ENCODE data around the gene KIAA1328. TPM values are rescaled to one million over a fixed set of nuclear protein-coding genes. Genes with fewer than 3 reads are reported as not detected.
"Not testable (repeated sequence)": the region's sequence is repeated elsewhere in the genome, so short reads cannot be mapped to it uniquely, and the experiment has no call there.

The KIAA1328 gene
- total RNA-seq, 1 experiment from 2014 or later = 4.9 TPM

DNA sequence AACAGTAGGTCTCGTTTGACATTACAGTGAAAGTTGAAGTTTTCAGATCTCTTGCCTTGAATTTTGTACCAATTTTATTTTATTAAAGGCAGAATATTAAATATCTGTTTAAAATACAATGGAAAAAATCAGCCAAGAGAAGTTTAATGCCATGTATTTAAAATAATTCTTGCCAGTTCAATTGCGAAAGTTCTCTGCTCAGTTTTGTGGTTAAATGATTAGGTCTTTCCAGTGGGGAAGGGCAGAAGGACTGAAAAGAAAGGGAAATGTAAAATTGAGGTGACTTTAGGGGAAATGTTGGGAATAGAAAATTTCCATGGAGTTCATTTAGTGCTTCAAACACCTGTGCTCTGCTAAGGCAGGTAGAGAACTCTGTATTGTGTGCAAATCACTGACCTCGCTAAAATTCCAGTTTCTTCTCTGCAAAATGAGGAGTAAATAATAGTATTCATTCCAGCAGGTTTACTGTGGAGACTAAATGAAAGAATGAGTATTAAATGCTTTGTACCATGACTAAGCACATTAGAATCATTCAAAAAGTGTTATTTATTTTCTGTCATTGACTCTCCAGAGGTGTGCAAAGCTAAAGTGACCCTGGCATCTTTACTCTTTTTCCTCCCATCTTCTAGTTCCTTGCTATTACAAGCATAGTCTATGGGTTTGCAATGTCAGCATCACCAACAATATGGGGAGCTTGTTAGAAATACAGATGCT lies 74.4 kb downstream of the KIAA1328 start:
- no peaks in the 10 kb centered on the region for H3K36me3 ChIP-seq (ENCODE audit: control insufficient read depth, insufficient read depth, low read length)
- Mint-ChIP-seq H3K27ac (ENCODE audit: unreplicated experiment) (no peak overlapping the region), H3K27me3 (ENCODE audit: insufficient read depth, unreplicated experiment) (no peaks in the 10 kb centered on the region), H3K36me3 (ENCODE audit: insufficient read depth, unreplicated experiment) (no peaks in the 10 kb centered on the region), H3K9me3 (ENCODE audit: unreplicated experiment) (no peaks in the 10 kb centered on the region), H3K4me1 (ENCODE audit: low read depth, unreplicated experiment) (no peaks in the 10 kb centered on the region), H3K4me3 (ENCODE audit: unreplicated experiment) (no peak overlapping the region)
- H3K4me1 ChIP-seq = no peaks in the 10 kb centered on the region
- ChIA-PET CTCF (no interaction called here), POLR2A (no interaction called here)
- no peaks in the 10 kb centered on the region for H3K27me3 ChIP-seq (replicated peaks; ENCODE audit: control insufficient read depth, insufficient read depth, low read length)
- BruUV-seq (replicated peaks) = no TSS peak
- no peak for TF ChIP-seq CTCF (IDR thresholded peaks at IDR 0.05; ENCODE audit: insufficient read depth in 1 of 2, low read depth in 1 of 2, low read length in 1 of 2, severe bottlenecking in 1 of 2, unreplicated experiment in 1 of 2)
- intact Hi-C loops (cut with micrococcal nuclease; ENCODE audit: unreplicated experiment) = no loop called here
- DNase-seq = no peak
- H3K9me3 ChIP-seq = no peaks in the 10 kb centered on the region
- H3K4me3 ChIP-seq (ENCODE audit: low read depth, low read length) = no peak overlapping the region

GRCh38 chr18:36905571-36905970 lies 76.6 kb downstream of the KIAA1328 start:
- H3K36me3 ChIP-seq (ENCODE audit: control insufficient read depth, insufficient read depth, low read length) = no peaks in the 10 kb centered on the region
- H3K4me3 Mint-ChIP-seq (ENCODE audit: unreplicated experiment) = no peak overlapping the region
- H3K4me1 ChIP-seq = no peaks in the 10 kb centered on the region
- no peaks in the 10 kb centered on the region for H3K36me3 Mint-ChIP-seq (ENCODE audit: insufficient read depth, unreplicated experiment)
- no peaks in the 10 kb centered on the region for H3K27me3 Mint-ChIP-seq (ENCODE audit: insufficient read depth, unreplicated experiment)
- H3K27me3 ChIP-seq (replicated peaks; ENCODE audit: control insufficient read depth, insufficient read depth, low read length) = no peaks in the 10 kb centered on the region
- DNase-seq = no peak
- no peak overlapping the region for H3K27ac Mint-ChIP-seq (ENCODE audit: unreplicated experiment)
- intact Hi-C loops (cut with micrococcal nuclease; ENCODE audit: unreplicated experiment) = no loop called here
- ChIA-PET POLR2A (no interaction called here), CTCF (no interaction called here)
- no peaks in the 10 kb centered on the region for H3K4me1 Mint-ChIP-seq (ENCODE audit: low read depth, unreplicated experiment)
- no peaks in the 10 kb centered on the region for H3K9me3 ChIP-seq
- BruUV-seq (replicated peaks) = no TSS peak
- H3K9me3 Mint-ChIP-seq (ENCODE audit: unreplicated experiment) = no peaks in the 10 kb centered on the region
- TF ChIP-seq CTCF (IDR thresholded peaks at IDR 0.05; ENCODE audit: insufficient read depth in 1 of 2, low read depth in 1 of 2, low read length in 1 of 2, severe bottlenecking in 1 of 2, unreplicated experiment in 1 of 2) = no peak
- no peak overlapping the region for H3K4me3 ChIP-seq (ENCODE audit: low read depth, low read length)

GRCh38 chr18:36909282-36909681 lies 80.4 kb downstream of the KIAA1328 start:
- H3K9me3 Mint-ChIP-seq (ENCODE audit: unreplicated experiment); H3K4me3 Mint-ChIP-seq (ENCODE audit: unreplicated experiment); DNase-seq; H3K27ac Mint-ChIP-seq (ENCODE audit: unreplicated experiment); H3K27me3 ChIP-seq (replicated peaks; ENCODE audit: control insufficient read depth, insufficient read depth, low read length); POLR2A ChIA-PET; H3K36me3 Mint-ChIP-seq (ENCODE audit: insufficient read depth, unreplicated experiment); BruUV-seq (replicated peaks); CTCF ChIA-PET; H3K4me1 ChIP-seq; H3K9me3 ChIP-seq; H3K4me3 ChIP-seq (ENCODE audit: low read depth, low read length); H3K27me3 Mint-ChIP-seq (ENCODE audit: insufficient read depth, unreplicated experiment); intact Hi-C loops (cut with micrococcal nuclease; ENCODE audit: unreplicated experiment); H3K4me1 Mint-ChIP-seq (ENCODE audit: low read depth, unreplicated experiment); H3K36me3 ChIP-seq (ENCODE audit: control insufficient read depth, insufficient read depth, low read length): not testable (repeated sequence)

GRCh38 chr18:36912887-36913286 lies 84.0 kb downstream of the KIAA1328 start:
- POLR2A ChIA-PET = no interaction called here
- no peaks in the 10 kb centered on the region for H3K9me3 Mint-ChIP-seq (ENCODE audit: unreplicated experiment)
- no peak for TF ChIP-seq CTCF (IDR thresholded peaks at IDR 0.05; ENCODE audit: insufficient read depth in 1 of 2, low read depth in 1 of 2, low read length in 1 of 2, severe bottlenecking in 1 of 2, unreplicated experiment in 1 of 2)
- H3K4me3 Mint-ChIP-seq (ENCODE audit: unreplicated experiment) = no peak overlapping the region
- CTCF ChIA-PET = no interaction called here
- H3K4me1 ChIP-seq = no peaks in the 10 kb centered on the region
- intact Hi-C loops (cut with micrococcal nuclease; ENCODE audit: unreplicated experiment) = no loop called here
- no peaks in the 10 kb centered on the region for H3K27me3 ChIP-seq (replicated peaks; ENCODE audit: control insufficient read depth, insufficient read depth, low read length)
- no peaks in the 10 kb centered on the region for H3K36me3 Mint-ChIP-seq (ENCODE audit: insufficient read depth, unreplicated experiment)
- no peaks in the 10 kb centered on the region for H3K36me3 ChIP-seq (ENCODE audit: control insufficient read depth, insufficient read depth, low read length)
- H3K9me3 ChIP-seq = no peaks in the 10 kb centered on the region
- H3K27ac Mint-ChIP-seq (ENCODE audit: unreplicated experiment) = no peak overlapping the region
- H3K4me1 Mint-ChIP-seq (ENCODE audit: low read depth, unreplicated experiment) = no peaks in the 10 kb centered on the region
- no peak for DNase-seq
- BruUV-seq (replicated peaks) = no TSS peak
- H3K27me3 Mint-ChIP-seq (ENCODE audit: insufficient read depth, unreplicated experiment) = no peaks in the 10 kb centered on the region
- H3K4me3 ChIP-seq (ENCODE audit: low read depth, low read length) = no peak overlapping the region

Data from Caco-2 (cell line).